Stimulated activated CD4-positive, alpha-beta T cell treated with anti-CD3 and anti-CD28 coated beads, Interleukin-12 subunit alpha, Interleukin-12 subunit beta, amount 100 ng/mL, for 24 hours (primary cell): ENCODE results near the gene CABLES1.
"Not testable (repeated sequence)": the region's sequence is repeated elsewhere in the genome, so short reads cannot be mapped to it uniquely, and the experiment has no call there.

Experiments
- DNase-seq, 2 experiments: peaks; one replicate each; pipeline ENCODE4 v3.0.0-alpha.2; 2020; ENCODE audit warnings: low read depth in 2 of 2

CABLES1 gene

DNA sequence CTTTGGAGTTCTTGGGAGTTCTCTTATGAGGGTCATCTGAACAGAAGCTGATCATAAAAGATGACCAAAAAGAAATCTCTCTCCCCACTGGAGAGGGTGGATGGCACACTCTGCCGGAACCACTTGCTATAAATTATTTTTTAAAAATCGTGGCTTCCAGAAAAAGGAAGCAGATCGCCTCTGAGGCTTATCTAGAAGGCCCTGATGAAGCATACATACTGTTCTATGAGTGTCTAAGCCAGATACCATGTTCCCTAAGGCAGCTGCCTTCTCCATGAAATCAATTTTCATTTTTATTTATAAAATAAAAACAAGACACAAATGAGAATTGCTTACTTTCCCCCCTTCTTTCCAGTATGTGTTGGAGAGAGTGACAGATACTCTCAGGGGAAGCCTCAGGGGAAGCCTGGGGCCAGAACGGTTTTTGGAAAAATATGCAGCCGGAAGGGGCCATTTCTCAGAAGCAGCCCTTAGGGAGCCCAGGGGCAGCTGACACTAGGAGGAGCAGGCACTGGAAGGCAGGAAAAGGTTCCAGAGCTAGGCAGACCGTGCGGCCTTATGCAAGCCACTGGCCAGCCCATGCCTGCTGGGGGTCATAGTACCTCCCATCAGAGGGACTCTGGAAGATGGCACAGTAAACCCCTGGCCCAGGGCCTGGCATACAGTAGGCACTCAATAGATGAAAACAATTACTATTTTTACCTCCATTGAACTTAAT, 130.6 kb downstream of the CABLES1 start:
- no peak for DNase-seq

DNA sequence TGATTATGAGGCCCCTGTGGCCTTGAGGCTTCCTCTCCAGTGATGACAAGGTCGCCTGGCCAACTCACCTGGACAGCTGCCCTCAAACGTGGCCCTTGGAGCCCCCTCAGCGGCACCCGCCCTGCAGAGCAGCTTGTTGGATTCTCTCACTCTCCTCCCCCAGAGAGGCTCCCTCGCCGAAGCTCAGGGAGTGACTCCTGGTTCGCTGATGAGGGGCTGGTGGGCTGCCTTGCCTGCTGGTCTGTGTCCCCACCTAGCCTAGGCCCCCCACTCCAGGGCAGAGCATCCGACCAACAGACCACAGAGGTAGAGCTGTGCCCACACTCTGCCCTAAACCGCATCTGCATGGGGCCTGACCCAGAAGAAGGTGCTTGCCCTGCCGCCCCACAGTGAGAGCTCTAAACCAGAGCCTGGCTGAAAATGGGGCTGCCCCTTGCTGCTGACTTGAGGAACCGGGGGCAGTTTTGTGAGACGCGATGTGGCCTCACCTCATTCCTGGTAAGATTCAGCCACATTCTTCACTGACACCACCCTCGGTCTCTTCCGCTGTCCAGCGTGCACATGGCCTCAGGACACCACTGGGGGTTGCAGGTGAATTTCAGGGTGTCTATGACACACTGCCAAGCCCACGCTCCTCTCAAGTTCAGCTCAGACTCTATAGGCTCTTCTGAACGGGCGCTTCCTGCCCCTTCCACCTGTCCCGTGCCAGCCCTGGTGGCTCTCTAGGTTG, 131.6 kb downstream of the CABLES1 start:
- no peak for DNase-seq

DNA sequence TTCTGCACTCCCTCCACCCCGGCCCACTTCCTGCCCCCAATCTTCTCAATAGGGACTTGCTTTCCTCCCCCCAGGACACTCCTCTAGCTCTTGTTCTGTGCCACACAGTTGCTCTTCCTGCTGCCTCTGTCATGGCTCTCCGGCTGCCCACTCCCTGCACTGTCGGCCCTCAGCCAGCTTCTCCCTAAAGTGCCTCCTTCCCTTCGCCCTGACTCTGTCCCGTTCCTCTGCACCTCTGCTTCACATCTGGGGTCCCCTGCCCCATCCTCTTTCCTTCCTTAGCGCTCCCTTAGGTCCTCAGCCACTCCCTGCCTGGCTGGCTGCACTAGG, 132.1 kb downstream of the CABLES1 start:
- DNase-seq, result no peak

DNA sequence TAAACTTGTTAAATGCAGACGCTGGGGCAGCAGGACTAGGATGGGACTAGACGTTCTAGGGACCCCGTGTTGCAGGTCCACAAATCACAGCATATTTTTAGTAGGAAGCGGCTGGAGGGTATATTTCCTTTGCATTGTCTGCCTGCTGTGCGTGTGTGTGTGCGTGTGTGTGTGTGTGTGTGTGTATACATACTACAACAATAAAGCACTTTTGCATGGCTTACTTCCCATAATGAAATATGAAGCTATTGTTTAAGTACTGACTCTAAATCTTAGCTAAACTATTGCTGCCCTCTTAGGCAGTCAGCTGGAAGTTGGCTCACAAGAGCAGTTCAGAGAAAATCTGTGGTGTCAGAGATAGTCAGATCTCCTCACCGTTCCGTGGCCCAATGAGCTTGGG, 133.4 kb downstream of the CABLES1 start:
- DNase-seq, result no peak

DNA sequence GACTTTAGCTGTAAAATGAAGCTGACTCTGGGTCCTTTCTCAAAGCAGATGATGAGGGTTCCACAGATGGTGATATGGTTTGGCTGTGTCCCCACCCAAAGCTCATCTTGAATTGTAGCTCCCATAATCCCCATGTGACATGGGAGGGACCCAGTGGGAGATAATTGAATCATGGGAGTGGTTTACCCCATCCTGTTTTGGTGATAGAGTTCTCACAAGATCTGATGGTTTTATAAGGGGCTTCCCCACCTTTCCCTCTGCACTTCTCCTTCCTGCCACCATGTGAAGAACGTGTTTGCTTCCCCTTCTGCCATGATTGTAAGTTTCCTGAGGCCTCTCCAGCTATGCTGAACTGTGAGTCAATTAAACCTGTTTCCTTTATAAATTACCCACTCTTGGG, 133.8 kb downstream of the CABLES1 start:
- DNase-seq, result not testable (repeated sequence)

DNA sequence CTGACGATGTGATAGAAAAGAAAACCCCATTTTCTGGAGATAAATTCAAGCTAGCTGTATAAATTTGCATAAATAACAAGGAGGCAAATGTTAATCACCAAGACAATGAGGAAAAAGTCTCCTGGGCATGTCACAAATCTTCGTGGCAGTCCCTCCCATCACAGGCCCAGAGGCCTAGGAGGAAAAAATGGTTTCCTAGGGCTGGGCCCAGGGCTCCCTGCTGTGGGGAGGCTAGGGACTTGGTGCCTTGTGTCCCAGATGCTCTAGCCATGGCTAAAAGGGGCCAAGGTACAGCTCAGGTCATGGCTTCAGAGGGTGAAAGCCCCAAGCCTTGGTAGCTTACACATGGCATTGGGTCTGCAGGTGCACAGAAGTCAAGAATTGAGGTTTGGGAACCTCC, 134.6 kb downstream of the CABLES1 start:
- DNase-seq, result no peak

DNA sequence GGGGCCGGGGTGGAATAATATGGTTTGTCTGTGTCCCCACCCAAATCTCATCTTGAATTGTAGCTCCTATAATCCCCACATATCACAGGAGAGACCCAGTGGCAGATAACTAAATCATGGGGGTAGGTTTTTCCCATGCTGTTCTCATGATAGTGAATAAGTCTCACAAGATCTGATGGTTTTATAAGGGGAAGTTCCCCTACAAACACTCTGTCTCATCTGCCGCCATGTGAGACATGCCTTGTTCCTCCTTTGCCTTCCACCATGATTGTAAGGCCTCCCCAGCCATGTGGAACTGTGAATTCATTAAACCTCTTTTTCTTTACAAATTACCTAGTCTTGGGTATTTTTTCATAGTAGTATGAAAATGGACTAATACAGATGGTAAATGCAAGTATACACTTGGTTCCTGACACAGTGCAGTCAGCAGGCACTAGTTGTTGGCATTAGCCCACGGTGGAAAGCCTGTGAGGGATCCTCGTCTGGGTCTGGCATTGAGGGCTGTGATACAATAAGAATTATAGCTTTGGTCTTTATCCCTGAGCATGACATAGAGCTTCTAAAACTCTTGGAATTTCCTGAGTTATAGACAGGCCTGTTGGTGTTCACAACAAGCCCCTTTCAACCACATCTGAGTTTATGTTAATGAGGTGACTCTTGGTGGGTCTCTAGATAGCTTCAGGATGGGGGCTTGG, 135.8 kb downstream of the CABLES1 start:
- DNase-seq, result no peak

DNA sequence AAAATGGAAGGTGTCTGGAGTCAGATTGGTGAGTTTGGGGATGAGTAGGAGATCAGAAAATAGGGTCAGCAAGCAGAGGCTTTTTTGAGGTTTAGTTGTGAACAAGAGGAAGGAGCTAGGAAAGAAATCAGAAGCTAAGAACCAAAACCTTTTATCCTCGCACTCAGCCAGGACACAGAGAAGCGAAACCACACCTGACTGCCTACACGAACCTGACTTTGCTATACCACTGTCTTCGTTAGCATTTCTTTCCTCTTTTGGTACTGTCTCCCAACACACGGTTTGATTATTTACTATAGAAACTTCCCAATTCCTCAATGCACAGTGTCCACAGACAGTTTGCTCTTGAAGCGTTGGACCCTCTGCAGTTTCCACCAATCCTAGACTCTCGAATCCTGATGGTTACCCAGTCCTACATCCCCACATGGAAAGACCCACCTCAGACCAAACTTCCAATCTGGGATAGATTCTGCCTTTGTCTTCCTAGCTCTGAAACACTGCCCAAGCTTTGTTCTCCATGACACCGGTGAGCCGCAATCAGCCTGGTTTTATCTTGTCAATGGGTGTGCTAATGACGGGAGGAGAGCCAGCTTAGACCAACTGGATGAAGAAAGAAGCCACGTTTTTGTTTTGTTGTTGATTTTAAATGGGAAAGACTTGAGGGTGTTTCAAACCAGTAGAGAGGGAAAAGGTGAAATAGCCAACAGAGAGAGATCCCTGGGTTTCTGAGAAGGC, 137.4 kb downstream of the CABLES1 start:
- DNase-seq, result no peak

DNA sequence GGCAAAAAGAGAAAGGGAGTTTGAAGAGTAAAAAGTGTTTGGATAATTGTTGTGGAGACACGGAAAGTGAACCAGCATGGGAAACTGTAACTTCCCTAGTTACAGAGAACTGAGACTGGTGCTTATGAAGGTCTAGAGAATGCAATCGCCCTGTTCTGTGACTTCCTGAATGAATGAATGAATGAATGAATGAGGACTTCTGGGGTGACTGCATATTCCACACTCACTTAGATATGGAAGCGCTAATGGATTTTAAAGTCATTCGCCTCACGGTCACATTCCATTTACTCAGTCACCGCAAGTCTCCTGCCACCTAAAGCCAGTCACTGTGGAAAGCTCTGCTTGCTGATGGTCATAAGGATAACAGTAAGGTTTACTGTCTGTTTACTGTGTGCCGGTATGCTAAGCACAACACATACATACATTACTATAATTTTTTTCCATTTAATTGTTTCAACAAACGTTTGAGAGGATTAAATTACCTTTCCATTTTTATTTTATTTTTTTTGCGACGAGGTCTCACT, 138.2 kb downstream of the CABLES1 start:
- no peak for DNase-seq

DNA sequence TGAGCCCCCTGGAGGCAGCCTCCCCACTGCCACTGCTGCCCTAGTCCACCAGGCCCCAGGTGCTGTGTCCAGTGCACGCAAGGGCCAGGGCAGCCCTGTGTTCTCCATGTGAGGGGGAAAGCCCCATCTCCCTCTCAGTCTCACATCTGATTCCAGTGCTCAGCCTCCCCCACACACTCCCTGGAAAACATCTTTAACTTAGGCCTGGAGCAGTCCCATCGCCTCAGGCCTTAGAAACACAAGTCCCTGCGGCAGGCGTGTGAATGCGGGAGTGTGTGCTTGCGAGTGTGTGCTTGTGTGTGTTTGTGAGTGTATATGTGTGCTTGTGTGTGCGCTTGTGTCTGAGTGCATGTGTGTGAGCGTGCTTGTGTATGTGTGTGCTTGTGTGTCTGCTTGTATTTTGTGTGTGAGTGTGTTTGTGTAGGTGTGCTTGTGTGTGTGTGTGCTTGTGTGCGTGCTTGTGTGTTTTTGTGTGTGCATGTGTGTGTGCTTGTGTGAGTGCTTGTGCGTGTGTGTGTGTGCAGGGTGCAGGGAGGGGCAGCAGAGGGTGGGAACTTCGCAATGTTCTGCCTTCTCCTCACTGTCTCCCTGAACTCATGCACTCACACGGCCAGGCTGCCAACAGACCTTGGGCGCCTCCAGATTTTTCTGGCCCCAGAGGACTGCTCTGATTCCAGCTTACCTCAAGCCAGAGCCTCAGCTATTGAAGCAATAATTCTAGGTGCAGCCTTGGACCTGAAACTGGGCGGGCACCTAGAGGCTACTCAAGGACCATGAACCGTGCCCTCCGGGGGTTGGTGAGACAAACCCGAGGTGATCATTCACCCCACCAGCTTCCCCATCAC, 139.6 kb downstream of the CABLES1 start:
- no peak for DNase-seq

DNA sequence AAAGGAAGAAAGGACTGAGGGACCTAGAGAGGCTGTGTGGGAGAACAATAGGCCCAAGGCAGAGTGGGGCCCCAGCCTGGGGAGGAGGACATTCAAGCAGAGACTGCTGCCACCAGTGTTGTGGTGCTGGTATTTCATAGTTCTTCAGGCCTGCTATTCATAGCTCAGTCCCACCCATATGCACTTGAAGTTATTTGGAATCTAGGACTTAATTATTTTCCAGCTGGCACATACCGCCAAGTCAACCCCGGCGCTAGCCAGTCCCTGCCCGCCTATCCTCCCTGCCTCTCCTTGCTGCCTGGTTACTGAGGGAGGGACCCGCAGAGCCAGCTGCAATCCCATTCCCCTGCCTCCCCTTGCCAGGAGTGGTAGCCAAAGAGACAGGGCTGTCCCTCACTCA, 141.2 kb downstream of the CABLES1 start:
- no peak for DNase-seq

DNA sequence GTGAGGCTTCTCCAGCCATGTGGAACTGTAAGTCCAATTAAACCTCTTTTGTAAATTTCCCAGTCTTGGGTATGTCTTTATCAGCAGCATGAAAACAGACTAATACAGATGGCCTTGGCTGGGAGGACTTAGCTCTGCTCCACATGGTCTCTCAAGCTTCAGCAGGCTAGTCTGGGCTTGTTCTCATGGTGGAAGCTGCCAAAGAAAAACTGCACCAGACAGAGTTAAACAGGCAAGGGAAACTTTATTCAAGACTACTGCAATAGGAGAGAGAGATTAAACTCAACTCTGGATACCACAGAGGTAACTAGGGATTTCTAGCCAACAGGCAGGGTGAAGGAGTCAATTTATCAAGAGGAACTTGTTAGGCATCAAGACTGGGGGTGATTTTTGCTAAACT, 142.1 kb downstream of the CABLES1 start:
- no peak for DNase-seq

DNA sequence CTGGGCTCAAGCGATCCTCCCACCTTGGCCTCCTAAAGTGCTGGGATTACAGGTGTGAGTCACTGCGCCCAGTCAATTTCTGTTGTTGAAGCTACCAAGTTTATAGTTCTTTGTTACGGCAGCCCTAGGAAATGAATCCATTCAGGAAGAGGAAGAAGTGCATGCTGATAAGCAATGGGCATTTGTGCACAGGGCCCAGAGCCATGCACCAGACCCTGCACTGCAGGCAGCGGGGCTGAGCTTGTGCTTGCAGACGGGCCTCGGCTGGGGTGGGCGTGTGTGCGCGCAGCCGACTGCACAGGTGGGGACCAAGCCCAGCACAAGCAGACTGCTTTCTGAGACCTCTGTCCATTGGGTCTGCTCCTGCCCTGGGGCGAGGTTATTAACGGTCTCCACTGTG, 144.6 kb downstream of the CABLES1 start:
- DNase-seq, result no peak

DNA sequence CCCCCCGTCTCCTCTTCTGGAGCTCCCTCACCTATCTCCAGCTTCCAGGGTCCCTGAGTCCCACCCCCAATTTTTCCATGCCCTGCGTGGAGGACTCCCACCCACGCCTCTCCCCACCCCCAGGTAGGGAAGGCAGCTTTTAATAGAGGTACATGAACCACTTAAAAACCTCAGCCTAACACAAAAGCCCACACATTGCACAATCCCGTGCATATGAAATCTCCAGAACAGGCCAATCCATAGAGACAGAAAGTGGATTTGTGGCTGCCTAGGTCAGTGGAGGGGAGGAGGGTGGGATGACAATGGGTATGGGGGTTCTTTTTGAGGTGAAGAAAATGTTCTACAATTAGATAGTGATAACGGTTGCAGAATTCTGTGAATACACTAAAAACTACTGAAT, 145.6 kb downstream of the CABLES1 start:
- DNase-seq, result no peak

DNA sequence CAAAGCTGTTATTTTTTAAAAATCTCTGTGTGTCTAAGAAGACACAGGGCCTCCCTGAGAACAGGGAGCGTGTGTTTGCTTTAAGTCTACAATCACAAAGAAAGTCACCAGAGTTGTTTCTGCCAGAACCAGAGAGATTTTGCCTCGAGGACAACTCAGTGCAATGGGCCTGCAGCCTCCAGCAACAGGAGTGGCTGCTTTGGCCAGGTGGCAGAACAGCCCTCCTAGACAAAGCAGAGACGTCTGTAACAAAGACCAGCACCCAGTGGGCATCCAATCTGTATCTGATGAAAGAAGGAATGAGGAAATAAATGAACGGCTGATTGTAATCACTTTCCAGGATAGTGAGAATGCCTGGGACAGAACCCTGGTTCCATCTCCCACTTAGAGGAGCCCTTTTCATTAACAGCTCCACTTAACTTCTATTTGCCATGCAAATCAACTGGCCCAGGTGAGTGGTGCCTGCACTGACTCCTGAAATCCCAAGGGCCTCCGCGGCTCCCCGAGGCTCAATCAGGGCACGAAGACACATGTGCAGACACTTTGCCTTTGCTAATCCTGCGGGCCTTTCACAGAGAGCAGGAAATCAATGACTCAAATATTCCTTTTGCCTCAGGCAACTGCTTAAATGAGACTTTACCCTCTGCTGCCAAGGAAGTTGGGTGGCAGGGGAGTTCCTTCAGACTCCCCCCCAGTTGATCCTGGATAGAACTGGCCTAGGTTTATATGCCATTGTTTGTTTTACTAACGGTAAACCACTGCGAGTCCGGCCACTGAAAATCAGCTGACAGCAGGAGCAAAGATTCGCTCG, 146.5 kb downstream of the CABLES1 start:
- no peak for DNase-seq

DNA sequence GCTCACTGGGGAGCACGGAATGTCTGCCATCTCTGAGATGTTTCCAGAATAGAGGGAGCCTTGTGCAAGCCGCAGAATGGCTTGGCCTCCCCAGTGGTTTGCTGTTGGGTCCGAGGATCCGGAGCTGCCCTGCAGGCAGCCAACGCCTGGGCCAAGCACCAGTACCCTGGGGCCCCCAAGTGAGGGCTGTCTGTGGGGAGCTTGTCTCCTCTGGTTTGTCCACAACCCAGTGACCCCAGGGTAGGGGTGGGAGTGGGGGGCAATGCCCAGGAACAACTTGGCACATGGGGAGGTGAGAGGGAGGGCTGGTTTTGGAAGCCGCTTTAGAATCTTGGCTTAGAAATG, 147.1 kb downstream of the CABLES1 start:
- no peak for DNase-seq

DNA sequence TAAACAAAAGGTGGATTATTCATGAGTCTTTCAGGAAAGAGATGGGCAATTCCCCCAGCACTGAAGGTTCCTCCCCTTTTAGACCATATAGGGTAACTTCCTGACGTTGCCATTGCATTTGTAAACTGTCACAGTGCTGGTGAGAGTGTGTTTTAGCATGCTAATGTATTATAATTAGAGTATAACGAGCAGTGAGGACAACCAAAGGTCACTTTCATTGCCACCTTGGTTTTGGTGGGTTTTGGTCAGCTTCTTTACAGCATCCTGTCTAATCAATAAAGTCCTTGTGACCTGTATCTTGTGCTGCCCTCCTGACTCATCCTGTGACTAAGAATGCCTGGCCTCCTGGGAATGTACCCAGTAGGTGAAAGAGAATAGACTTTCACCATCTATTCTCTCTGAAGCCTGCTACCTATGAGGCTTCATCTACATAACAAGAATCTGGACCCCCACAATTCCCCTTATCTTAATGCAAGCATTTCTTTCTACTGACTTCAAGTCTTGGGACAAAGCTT, 148.7 kb downstream of the CABLES1 start:
- DNase-seq, result no peak

DNA sequence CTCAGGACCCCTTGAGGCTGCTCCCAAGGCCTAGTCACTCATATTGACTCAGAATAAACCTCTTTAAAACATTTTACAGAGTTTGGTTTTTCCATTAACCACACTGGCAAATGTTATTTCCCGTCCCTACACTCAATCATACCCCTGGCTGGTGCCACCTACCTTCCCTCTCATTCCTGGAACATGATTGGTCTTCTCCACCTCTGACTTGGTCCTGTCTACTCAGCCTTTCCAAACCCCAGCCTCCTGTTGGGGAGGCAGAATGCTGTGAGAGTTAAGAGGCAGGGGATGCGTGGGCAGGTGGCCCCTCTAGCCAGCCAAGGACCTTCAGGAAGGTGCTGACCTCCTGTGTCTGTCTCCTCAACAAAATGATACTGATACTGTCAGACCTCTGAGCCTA, 149.3 kb downstream of the CABLES1 start:
- no peak for DNase-seq

DNA sequence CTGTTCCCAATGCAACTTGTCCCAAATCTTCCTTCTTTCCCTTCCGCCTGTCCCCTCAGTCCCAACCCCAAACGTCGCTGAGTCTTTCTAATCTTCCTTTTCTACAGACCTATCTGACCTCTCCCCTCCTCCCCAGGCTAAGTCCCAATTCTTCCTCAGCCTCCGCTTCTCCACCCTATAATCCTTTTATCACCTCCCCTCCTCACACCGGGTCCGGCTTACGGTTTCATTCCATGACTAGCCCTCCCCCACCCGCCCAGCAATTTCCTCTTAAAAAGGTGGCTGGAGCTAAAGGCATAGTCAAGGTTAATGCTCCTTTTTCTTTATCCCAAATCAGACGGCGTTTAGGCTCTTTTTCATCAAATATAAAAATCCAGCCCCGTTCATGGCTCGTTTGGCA, 150.3 kb downstream of the CABLES1 start:
- not testable (repeated sequence) for DNase-seq
